HG02588 (cell line): ENCODE results near the gene NAA16.
"Not testable (repeated sequence)": the region's sequence is repeated elsewhere in the genome, so short reads cannot be mapped to it uniquely, and the experiment has no call there.

Source experiments
- ATAC-seq: cut with Tn5 transposase; IDR thresholded peaks from one replicate; pipeline ENCODE4 v1.9.1; 2021; ENCODE audit warnings: mild to moderate bottlenecking, moderate library complexity; ENCODE audit not compliant: unreplicated experiment

The NAA16 gene

GRCh38 chr13:41403983-41404382 is 92.9 kb downstream of the NAA16 start:
- no peak for ATAC-seq

DNA sequence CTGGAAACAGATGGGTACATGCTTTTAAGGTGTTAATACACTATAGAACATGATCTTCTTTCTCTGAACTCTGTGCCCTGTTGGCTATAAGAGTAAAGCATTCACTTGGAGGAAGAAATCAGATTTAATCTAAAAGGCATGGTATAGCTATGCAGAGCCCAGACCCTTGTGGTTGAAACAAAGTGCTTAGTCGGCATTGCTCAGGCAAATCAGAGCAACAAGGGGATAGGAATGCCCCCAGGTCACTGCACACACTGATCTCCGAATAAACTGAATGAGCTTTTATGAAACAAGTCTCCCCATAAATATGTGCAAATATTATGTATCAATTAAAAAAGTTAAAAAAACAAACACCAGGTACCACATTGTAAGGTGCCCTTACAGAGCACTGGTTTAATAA is 94.3 kb downstream of the NAA16 start:
- ATAC-seq: no peak

GRCh38 chr13:41407380-41407779 is 96.3 kb downstream of the NAA16 start:
- no peak for ATAC-seq

- ATAC-seq: no peak
These were observed 97.1 kb downstream of the NAA16 start for GRCh38 chr13:41408121-41408520.

GRCh38 chr13:41408746-41409145 is 97.7 kb downstream of the NAA16 start:
- ATAC-seq: no peak

GRCh38 chr13:41409611-41410010 is 98.5 kb downstream of the NAA16 start:
- no peak for ATAC-seq

DNA sequence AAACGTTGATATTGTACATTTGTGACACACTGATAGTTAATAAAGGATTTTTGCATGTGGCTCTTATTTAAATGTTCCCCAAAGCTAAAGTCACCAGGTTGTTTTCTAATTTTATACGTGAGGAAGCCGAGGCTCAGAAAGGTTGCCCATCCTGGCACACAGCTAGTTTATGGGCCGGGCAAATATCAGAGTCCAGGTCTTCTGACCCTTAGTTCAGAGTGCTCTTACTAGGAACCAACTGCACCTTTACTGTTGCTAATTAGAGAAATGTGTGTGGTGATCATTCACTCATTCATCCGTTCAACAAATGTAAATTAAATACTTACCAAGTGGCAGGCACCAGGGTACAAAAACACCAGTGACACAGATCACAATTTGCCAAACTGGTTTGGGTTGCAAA is 100.0 kb downstream of the NAA16 start:
- no peak for ATAC-seq

GRCh38 chr13:41411522-41411921 is 100.5 kb downstream of the NAA16 start:
- ATAC-seq: no peak

GRCh38 chr13:41413872-41414271 is 102.8 kb downstream of the NAA16 start:
- ATAC-seq: no peak

DNA sequence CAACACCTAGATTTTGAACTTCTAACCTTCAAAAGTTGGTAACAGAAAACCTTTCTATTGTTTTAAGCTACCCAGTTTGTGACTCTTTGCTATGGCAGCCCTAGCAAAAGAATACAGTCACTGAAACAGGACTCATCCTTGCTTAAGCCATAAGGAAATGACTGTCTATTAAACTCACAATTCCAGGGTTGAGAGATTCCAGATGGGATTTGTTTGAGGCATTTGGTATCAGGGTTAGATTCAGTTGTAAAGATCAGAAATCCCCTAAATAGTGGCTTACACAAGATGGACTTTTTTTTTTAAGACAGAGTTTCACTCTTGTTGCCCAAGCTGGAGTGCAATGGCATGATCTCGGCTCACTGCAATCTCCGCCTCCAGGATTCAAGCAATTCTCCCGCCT is 105.2 kb downstream of the NAA16 start:
- ATAC-seq: no peak

DNA sequence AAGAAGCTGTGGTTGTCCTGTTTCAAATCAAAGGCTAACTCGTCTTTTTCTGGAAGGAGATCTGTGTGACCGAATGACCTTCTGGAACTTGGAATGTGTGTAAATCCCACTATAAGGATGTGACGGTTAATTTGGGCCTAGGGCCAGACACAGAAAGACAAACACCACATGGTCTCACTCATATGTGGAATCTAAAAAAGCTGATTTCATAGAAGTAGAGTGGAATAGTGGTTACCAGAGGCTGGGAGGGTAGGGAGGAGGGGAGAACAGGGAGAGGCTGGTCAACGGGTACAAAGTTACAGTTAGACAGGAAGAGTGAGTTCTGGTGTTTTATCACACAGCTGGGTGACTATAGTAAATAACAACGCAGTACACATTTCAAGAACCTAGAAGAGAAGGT is 107.0 kb downstream of the NAA16 start:
- ATAC-seq: no peak

DNA sequence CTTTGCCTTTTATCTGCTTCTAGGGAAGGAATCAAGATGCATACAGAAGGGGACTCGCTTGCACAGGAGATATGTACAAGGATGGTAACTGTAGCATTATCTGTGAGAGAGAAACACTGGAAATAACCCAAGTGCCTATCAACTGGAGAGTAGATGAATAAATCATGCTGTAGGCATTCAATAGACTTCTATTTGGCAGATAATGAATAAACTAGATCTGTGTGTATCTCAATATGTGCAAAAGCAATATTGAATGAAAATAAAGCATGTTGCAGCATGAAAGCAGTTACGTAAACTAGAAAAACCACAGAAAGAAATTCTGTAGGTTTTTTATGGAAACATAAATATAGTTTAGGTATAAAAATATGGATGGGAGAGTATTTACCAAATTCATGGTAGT is 107.7 kb downstream of the NAA16 start:
- no peak for ATAC-seq

DNA sequence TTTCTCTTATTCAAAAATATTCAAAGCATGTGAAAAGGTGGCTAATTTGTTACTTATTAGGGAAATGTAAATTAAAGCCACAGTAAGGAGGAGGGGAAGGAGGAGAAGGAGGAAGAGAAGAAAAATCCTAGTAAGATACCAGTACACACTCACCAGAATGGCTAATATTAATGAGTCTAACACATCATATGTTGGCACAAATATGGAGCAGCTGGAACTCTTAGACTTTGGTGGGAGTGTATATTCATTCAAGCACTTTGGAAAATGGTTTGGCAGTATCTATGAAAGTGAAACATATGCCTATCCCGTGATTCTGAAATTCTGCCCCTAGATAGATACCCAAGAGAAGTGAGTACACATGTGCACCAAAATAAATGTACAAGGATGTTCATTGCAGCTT is 108.1 kb downstream of the NAA16 start:
- ATAC-seq: no peak

GRCh38 chr13:41420146-41420545 is 109.1 kb downstream of the NAA16 start:
- ATAC-seq: no peak

DNA sequence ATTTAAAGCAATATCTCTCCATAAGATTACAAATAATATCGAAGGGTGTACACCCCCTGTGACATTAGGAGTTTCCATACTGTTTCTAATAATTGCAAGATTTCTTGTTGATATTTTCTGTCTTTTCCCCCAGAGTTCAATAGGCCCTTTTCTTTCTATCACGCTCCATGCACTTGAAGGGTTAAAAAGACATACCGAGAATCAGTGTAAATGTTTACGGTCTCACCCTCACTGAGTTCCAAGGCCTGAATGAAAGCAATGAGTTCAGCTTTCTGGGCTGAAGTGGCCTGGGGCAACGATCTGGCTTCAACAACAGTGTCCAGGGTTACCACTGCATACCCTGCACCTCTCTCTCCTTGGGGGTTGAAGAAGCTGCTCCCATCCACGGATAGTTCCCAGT is 110.3 kb downstream of the NAA16 start:
- ATAC-seq: not testable (repeated sequence)

GRCh38 chr13:41421983-41422382 is 110.9 kb downstream of the NAA16 start:
- not testable (repeated sequence) for ATAC-seq

DNA sequence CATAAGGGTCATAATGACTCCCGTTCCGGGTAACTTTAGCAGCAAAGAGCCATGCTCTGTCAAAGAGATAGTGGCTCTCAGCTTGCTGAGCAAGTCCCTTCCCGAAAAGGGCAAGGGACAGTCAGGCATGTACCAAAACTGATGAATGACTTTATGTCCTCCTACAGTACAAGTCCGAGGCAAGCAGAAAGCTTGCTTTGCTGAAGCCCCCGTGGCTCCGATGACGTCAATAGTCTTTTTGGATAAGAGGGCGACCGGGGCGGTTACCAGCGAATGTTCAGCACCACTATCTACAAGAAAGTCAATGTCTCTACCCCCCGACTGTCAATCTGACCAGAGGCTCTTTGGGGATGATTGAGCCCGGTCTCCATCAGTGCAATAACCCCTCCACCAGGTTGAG is 112.2 kb downstream of the NAA16 start:
- not testable (repeated sequence) for ATAC-seq

DNA sequence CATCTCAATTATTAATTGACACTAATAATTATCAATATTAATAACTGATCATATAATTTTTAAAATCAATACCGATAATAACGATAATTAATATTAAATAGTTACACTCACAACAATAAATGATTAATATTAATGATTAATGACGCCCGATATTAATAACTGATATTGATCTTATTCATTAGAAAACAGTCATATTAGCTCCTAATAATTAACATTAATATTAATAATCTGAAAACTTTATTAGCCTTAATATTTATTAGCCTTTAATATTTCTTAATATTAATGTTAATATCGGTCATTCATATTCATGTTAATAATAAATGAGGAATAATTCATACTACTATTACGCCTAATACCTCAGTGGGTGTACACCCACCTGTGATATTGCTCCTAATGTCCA is 113.6 kb downstream of the NAA16 start:
- ATAC-seq: not testable (repeated sequence)

DNA sequence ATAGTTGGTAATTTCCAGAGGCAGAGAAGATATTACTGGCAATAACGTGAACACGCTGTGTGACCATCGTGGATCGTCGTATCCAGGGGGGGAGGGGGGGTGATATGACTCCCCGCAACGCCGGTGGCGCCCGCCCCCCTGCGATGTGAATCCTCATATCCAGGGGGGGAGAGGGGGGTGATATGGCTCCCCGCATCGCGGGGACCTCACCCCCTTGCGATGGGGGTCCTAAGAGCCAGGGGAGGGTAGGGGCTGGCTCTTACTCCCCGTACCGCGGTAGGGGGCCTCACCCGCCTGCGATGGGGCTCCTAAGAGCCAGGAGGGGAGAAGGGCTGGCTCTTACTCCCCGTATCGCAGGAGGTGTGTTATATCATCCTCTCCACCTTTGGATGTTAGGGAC is 115.0 kb downstream of the NAA16 start:
- no peak for ATAC-seq
